AG09319 (cell line): Measurements from ENCODE around the gene MTERF2.

Experiments used
- DNase-seq: peaks from one replicate; pipeline ENCODE4 v3.0.0-alpha.2; 2010; ENCODE audit warnings: low read depth; ENCODE audit errors: extremely low read depth
- TF ChIP-seq, protein P1 (sequence below): IDR thresholded peaks from 2 replicates; pipeline ENCODE4 v1.5.1; 2011; ENCODE audit warnings: low read depth, mild to moderate bottlenecking, inconsistent platforms, low read length, moderate library complexity

Gene MTERF2

DNA sequence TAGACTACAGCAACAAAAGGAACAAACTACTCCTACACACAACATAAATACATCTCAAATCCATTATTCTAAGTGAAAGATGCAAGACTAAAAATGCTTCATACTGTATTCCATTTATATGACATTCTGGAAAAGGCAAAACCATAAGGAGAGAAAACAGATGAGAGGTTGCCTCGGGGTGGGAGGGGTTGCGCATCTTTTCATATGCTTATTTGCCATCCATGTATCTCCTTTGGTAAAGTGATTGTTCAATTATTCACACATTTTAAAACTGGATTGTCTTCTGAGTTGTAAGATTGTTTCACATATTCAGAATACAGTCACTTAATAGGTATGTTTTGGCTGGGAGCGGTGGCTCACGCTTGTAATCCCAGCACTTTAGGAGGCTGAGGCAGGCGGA lies 36.4 kb downstream of the MTERF2 start:
- TF ChIP-seq, protein P1, sequence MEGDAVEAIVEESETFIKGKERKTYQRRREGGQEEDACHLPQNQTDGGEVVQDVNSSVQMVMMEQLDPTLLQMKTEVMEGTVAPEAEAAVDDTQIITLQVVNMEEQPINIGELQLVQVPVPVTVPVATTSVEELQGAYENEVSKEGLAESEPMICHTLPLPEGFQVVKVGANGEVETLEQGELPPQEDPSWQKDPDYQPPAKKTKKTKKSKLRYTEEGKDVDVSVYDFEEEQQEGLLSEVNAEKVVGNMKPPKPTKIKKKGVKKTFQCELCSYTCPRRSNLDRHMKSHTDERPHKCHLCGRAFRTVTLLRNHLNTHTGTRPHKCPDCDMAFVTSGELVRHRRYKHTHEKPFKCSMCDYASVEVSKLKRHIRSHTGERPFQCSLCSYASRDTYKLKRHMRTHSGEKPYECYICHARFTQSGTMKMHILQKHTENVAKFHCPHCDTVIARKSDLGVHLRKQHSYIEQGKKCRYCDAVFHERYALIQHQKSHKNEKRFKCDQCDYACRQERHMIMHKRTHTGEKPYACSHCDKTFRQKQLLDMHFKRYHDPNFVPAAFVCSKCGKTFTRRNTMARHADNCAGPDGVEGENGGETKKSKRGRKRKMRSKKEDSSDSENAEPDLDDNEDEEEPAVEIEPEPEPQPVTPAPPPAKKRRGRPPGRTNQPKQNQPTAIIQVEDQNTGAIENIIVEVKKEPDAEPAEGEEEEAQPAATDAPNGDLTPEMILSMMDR: no peak
- DNase-seq: no peak

DNA sequence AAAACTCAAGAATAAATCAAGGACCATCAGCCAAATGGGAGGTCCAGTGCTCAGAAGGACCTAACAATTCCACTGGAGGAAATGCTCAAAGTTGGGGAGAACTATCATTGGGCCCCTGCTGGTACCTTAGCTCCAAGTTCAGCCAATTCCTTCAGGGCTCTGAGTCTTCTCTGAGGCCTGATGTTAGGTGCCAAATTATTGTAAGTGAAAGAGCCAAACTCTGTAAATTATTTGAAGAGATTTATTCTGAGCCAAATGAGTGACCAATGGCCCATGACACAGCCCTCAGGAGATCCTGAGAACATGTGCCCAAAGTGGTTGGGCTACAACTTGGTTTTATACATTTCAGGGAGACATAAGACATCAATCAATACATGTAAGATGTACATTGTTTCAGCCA lies 39.5 kb downstream of the MTERF2 start:
- no peak for DNase-seq
- TF ChIP-seq, protein P1: no peak

DNA sequence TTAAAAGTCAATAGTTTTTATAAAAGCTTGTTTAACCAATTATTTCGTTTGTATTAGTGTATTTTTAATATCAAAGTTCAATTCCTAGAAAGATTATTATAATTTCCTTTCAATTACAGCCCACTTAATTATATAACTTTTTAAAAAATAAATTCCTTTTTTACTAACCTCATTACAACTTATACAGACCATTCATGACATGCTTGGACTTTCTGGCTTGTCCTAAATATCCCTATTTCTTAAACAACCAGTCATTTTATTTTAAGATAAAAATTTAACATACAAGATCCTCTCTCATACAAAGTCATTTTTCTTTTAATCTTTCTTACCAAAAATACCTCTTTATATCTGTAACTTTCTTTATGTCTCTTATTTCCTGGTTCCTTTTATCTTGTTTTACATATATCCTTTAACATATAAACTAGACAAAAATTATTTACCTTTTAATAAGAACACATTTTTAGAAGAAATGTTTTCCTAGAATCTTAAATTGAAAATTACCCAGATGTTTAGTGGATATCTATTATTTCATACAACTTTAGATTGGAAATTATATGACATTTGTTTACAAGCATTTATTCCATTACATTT lies 41.6 kb downstream of the MTERF2 start:
- TF ChIP-seq, protein P1: no peak
- no peak for DNase-seq

DNA sequence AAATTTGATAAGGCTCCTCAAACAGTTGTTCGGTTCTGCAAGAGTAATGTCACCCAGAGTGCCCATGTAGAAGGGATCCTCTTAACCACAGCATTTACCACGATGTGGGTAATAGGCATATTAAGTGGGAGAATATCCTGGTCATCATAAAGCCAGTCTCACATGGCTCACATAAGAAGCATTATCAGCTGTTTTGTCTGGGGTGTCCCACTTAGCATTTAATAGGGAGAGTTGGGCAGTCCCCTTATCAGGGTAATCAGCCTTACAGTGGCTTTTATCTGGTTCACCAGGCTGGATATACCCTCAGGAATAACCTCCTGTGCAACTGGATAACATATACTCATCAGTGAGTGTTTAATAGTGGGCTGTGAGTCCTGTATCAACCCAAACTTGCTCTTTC lies 44.2 kb downstream of the MTERF2 start:
- no peak for DNase-seq
- TF ChIP-seq, protein P1: no peak

DNA sequence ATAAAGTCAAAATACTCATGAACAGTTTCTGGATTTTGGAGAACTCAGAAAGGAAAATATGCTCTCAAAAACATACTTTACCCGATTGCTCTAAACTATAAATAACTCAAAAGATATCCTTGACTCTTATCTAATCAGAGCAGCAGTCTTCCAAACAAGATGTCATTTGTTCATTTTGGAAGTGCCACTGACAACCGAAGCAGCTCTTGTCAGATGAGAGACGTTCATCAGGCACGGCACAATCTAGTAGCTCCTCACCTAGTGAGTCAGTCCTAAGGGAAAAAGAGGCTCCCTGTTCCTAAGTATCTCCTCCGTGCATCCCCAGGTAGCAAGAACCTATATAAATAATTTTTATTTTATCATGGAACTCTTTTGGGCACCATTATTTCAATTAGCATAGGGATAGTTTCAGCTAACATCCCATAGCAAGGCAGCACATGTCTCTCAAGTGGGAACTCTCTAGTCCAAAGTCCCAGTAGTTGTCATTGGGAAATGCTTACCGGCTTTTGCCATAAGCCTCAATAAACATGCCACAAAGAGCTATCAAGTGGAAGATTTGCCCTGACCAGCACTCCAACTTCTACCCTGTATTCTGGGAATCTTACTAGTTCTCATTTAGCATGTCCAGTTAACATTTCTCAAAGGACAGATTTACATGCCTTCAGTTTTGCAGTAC lies 45.3 kb downstream of the MTERF2 start:
- no peak for DNase-seq
- TF ChIP-seq, protein P1: no peak

DNA sequence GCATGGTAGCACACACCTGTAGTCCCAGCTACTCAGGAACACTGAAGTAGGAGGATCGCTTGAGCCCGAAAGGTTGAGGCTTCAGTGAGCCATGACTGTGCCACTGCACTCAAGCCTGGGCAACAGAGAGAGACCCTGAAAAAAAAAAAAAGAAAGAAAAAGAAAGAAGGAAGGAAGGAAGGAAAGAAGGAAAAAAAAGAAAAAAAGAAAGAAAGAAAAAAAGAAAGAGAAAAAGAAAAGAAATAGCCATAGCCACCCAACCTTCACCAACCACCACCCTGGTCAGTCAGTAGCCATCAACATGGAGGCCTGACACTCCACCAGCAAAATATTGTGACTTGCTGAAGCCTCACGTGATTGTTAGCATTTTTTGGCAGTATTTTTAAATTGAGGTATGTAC lies 52.7 kb downstream of the MTERF2 start:
- DNase-seq: no peak
- TF ChIP-seq, protein P1: no peak
